CD4-positive, alpha-beta T cell treated with Interleukin-6 at 100 ng/mL for 8 hours (primary cell): Measurements from ENCODE around the gene UBE2L3.
"Not testable (repeated sequence)": the region's sequence is repeated elsewhere in the genome, so short reads cannot be mapped to it uniquely, and the experiment has no call there.

Experiments used
- DNase-seq: peaks from one replicate; pipeline ENCODE4 v3.0.0-alpha.2; 2020; ENCODE audit warnings: mixed read lengths, low spot score

Gene UBE2L3

GRCh38 chr22:21628386-21629254 lies 61.1 kb downstream of the UBE2L3 start:
- DNase-seq = no peak

GRCh38 chr22:21629255-21630149 lies 62.0 kb downstream of the UBE2L3 start, which contains the start of gene YDJC:
TSS of gene YDJC (minus strand) at chr22:21630022. CDS start at chr22:21630014, 8 bp downstream.
- DNase-seq = peak; percentile 95

- no peak for DNase-seq
Observed at GRCh38 chr22:21631025-21631424, 63.5 kb downstream of the UBE2L3 start.

GRCh38 chr22:21632237-21632895 lies 64.9 kb downstream of the UBE2L3 start, which contains the start of gene CCDC116:
TSS of gene CCDC116 (plus strand) at chr22:21632760. CDS start at chr22:21633182, 422 bp downstream.
- peak; percentile 64 for DNase-seq

DNA sequence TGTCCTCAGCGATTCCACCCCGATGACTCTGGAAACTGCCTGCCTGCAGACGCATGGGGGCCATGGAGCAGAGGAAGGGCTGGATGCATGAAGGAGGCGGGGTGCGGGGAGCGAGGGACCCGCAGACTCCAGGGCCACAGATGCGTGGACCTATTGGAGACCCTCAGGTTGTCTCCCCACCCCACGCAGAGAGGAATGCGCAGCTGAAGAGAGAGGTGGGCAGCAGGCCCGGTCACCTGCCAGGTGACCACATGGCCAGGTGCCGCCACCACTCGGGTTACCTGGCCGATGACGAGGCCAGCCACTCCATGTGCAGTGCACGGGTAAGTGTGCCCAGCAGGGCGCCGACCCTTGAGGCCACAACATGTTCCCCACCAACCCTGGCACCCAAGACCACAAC lies 65.4 kb downstream of the UBE2L3 start:
- DNase-seq = no peak

DNA sequence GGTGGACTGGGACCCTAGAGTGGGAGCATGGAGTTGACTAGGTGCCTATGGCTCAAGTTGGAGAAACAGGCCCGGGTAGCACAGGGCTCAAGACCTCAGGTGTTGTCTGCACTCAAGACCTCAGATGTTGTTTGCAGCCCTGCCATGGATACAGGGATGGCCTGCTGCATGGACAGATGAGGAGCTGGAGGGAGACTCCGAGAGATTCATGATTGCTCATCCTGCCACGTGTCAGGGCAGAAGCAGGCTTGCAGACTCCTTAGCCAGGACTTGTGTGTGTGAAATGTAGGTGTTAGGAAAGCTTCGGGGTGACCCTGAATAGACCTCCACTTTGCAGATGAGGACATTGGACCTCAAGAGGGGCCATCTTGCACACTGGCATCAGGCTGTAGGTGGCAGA lies 66.0 kb downstream of the UBE2L3 start:
- DNase-seq = no peak

GRCh38 chr22:21634081-21634480 lies 66.6 kb downstream of the UBE2L3 start:
- no peak for DNase-seq

DNA sequence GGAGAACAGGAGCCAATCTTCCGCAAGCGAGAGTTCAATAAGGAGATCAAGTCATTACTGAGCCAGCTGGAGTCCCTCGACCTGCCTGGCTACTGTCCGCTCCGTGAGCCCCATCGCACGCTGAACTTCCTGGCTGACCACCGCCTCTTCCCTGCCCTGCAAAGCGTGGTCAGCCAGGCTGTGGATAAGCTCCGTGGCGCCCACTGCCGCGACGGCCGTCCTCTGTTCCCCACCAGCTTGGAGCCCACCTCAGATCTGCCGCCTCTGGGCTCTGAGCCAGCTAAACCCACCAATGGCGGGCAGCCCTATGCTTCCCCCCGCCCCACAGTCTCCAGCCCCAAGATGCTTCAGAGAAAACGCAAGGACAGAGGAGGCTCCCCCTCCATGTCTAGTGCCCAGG lies 67.3 kb downstream of the UBE2L3 start:
- no peak for DNase-seq

GRCh38 chr22:21635771-21636510 lies 68.4 kb downstream of the UBE2L3 start:
- no peak for DNase-seq

DNA sequence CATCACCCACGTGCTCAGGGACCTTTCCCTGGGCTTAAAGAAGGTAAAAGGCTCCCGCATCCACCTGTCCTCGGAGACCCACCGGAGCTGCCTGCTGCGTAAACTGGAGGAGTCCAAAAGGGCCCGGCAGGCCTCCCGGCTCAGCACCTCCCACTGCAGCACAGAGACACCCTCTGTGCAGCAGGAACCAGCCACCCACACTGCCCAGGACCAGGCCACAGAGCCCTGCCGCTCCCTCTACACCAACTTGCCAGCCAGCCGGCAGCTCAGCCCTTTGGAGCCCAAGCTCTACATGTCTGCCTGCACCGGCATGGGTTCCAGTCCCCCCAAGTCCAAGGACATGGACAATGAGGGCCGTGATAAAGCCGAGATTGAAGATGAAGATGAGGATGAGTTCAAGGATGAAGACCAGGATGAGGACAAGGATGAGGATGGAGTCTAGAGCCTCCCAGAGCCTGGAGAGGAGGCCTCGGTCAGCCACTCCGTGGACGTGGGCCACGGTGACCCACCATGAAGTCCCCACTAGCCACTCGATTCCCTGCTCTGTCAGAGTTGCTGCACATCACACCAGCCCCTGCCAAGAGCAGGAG lies 69.2 kb downstream of the UBE2L3 start:
- no peak for DNase-seq

DNA sequence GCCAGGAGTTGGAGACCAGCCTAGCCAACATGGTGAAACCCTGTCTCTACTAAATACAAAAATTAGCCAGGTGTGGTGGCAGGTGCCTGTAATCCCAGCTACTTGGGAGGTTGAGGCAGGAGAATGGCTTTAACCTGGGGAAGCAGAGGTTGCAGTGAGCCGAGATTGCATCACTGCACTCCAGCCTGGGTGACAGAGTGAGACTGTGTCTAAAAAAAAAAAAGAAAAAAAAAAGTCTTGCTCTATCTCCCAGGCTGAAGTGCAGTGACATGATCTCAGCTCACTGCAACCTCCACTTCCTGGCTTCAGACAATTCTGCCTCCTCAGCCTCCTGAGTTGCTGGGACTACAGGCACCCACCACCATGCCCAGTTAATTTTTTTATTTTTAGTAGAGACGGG lies 69.9 kb downstream of the UBE2L3 start:
- DNase-seq = not testable (repeated sequence)

GRCh38 chr22:21639359-21639758 lies 71.8 kb downstream of the UBE2L3 start:
- no peak for DNase-seq

GRCh38 chr22:21640810-21641209 lies 73.3 kb downstream of the UBE2L3 start:
- no peak for DNase-seq

DNA sequence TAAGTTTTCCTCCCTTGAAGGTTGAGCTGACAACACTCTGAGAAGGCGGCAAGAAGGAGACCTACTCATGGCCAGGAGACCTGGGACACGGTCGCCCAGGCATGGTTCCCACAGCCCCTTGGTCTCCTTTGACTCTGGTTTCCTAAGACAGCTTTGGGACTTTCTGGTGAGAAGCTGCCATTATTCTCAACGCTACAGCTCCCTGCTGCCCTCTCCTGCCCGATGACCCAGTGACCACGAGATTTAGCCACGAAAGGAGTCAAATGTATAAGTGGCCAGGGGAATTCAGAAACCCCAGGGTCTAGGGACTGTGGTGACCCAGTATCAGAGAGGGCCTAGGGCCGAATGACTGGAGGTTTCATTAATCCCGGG lies 73.9 kb downstream of the UBE2L3 start:
- DNase-seq = no peak

- DNase-seq = peak; percentile 99
Observed at GRCh38 chr22:21641789-21642583, 74.5 kb downstream of the UBE2L3 start, which contains the start of gene SDF2L1. TSS of gene SDF2L1 (plus strand) at chr22:21642302. CDS start at chr22:21642337, 35 bp downstream.

DNA sequence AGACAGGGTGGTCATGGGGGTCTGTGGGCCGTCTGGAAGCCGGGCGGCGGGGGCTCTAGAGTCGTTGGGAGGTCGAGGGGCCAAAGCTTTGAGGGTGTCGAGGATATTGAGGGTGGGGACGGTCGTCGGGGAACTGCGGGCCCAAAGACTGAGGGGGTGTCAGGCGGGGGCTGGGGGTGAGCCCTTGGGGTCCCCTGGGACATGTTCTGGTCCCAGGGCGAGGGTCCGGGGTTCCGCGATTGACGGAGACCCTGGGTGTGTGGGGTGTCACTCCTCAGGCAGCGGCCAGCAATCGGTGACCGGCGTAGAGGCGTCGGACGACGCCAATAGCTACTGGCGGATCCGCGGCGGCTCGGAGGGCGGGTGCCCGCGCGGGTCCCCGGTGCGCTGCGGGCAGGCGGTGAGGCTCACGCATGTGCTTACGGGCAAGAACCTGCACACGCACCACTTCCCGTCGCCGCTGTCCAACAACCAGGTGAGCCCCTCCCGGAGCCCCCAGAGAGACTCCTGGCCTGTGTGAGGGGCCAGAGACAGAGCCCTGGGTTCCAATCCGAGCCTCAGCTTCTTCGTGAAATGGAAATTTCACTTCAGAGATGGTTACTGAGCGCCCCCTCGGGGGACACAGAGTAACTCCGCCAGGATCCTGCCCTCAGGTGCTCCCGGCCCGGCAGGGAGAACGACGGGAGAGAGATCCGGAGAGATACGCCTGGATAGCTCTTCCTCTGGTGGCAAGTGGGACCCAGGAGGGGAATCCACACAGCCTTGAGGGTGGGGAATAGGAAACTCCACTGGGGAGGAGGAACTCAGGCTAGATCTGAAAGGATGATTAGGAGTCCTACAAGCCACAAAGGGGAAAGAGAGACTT lies 75.3 kb downstream of the UBE2L3 start:
- peak; percentile 53 for DNase-seq

DNA sequence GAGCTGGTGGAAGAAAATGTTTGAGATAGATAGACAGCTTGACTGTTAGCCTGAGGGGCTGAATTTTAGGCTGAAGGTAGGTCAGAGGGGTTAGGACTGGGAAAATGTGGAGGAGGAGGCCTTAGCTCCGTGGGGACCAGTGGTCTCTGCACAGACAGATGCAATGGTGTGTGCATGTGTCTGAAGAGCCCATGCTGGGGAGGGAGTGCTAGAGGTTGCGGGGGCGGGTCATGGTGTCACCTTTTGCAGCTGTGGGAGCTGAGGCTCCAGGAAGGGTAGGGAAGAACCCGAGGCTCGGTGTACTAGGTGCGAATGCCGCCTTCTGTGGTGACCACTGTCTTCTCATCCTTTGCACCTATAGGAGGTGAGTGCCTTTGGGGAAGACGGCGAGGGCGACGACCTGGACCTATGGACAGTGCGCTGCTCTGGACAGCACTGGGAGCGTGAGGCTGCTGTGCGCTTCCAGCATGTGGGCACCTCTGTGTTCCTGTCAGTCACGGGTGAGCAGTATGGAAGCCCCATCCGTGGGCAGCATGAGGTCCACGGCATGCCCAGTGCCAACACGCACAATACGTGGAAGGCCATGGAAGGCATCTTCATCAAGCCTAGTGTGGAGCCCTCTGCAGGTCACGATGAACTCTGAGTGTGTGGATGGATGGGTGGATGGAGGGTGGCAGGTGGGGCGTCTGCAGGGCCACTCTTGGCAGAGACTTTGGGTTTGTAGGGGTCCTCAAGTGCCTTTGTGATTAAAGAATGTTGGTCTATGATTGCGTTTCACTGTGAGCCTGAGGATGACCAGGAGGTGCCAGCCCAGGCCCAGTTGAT lies 76.2 kb downstream of the UBE2L3 start:
- no peak for DNase-seq

- not testable (repeated sequence) for DNase-seq
Observed at GRCh38 chr22:21645513-21645912, 78.0 kb downstream of the UBE2L3 start.
